Measurements from ENCODE around the gene LGALSL. TPM values are rescaled to one million over a fixed set of nuclear protein-coding genes. Genes with fewer than 3 reads are reported as not detected.

The LGALSL gene
- total RNA-seq, 1 donor from 2014 or later, result 30.2 TPM

DNA sequence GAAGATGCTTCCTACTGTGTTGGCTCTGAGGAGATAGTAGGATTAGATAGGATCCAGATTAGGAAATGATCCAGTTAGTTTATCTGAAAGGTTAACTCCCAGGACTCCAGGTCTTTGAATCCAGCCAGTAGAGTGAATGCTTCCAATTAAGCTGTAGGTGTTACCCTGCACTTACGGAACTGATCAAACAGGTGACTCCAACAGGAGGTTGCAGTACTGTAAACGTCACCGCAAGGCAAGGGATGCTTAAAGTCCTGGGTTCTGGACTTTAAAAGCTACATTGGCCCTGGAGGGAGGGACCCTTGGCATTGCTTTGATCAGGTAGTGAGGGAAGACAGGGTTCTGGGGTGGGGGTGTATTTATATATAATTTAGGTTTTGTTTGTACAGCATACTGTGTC, 5.6 kb downstream of the LGALSL start:
- Mint-ChIP-seq H3K36me3 (ENCODE audit: low read depth, unreplicated experiment) (peaks cover 26% of the 10 kb centered on the region), H3K4me3 (ENCODE audit: unreplicated experiment) (no peak overlapping the region), H3K27ac (ENCODE audit: unreplicated experiment) (no peak overlapping the region), H3K4me1 (ENCODE audit: unreplicated experiment) (peaks cover 15% of the 10 kb centered on the region), H3K27me3 (ENCODE audit: unreplicated experiment) (peaks cover 4% of the 10 kb centered on the region), H3K9me3 (ENCODE audit: unreplicated experiment) (no peaks in the 10 kb centered on the region)
- TF ChIP-seq, protein P1, sequence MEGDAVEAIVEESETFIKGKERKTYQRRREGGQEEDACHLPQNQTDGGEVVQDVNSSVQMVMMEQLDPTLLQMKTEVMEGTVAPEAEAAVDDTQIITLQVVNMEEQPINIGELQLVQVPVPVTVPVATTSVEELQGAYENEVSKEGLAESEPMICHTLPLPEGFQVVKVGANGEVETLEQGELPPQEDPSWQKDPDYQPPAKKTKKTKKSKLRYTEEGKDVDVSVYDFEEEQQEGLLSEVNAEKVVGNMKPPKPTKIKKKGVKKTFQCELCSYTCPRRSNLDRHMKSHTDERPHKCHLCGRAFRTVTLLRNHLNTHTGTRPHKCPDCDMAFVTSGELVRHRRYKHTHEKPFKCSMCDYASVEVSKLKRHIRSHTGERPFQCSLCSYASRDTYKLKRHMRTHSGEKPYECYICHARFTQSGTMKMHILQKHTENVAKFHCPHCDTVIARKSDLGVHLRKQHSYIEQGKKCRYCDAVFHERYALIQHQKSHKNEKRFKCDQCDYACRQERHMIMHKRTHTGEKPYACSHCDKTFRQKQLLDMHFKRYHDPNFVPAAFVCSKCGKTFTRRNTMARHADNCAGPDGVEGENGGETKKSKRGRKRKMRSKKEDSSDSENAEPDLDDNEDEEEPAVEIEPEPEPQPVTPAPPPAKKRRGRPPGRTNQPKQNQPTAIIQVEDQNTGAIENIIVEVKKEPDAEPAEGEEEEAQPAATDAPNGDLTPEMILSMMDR (IDR thresholded peaks at IDR 0.05; ENCODE audit: unreplicated experiment), result no peak
- no peak for DNase-seq (ENCODE audit: low spot score)

DNA sequence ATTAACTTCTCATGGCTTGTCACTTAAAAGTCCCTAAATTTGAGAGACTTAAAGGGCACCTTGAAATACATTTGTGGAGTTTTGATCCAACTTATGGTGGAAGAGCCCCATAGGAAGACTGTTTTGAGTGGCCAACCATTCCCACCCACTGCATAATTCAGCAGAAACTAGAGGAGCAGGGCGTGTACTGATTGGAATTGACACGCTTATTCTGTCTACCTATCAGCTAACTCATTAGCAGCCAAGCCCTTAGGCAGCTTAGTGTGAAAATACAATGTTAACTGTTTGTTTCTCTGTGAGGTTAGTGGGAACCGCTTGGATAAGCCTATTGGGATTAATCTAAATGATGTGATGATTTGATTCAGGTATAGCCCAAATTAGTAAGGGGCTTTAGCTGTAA, 6.4 kb downstream of the LGALSL start:
- peaks cover 21% of the 10 kb centered on the region for H3K36me3 Mint-ChIP-seq (ENCODE audit: low read depth, unreplicated experiment)
- no peak overlapping the region for H3K27ac Mint-ChIP-seq (ENCODE audit: unreplicated experiment)
- peaks cover 10% of the 10 kb centered on the region for H3K4me1 Mint-ChIP-seq (ENCODE audit: unreplicated experiment)

DNA sequence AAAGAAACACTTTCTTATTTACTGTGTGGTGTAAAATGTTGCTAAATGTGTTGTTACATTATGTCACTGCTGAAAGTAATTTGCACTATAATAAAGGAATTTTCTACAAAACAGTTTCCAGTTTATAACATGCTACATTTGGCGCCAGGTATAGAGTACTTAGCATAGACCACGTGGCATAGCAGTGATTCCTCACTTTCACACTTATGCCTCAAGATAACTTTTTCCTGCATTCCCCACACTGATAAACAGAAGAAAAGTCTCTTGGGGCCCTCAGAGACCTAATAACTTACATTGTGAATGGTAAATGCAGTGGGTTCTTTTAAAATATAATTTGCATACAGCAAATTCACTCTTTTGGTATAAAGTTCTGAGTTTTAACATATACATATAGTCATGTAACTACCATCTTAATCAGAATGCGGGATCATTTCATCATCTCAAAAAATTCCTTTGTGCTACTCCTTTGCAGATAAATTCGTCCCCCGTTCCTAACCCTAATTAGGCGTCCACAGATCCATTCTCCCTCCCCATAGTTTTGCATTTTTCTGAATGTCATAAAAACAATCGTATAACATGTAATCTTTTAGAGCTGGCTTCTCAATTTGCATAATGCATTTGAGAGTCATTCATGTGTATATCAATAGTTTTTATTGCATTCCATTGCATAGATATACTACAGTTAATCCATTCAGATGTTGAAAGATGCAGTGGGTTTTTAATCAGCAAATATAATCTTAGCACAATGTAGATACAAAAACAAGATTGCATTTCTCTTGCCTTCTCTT, 7.5 kb downstream of the LGALSL start:
- H3K27ac Mint-ChIP-seq (ENCODE audit: unreplicated experiment), result no peak overlapping the region
- no peaks in the 10 kb centered on the region for H3K27me3 Mint-ChIP-seq (ENCODE audit: unreplicated experiment)
- peaks cover 10% of the 10 kb centered on the region for H3K36me3 Mint-ChIP-seq (ENCODE audit: low read depth, unreplicated experiment)
- TF ChIP-seq, protein P1 (IDR thresholded peaks at IDR 0.05; ENCODE audit: unreplicated experiment), result no peak
- no peak for DNase-seq (ENCODE audit: low spot score)
- no peaks in the 10 kb centered on the region for H3K9me3 Mint-ChIP-seq (ENCODE audit: unreplicated experiment)
- no peaks in the 10 kb centered on the region for H3K4me1 Mint-ChIP-seq (ENCODE audit: unreplicated experiment)
- no peak overlapping the region for H3K4me3 Mint-ChIP-seq (ENCODE audit: unreplicated experiment)

More for the DNA sequence above, 6.4 kb downstream of the LGALSL start:
- DNase-seq (ENCODE audit: low spot score), result no peak
- Mint-ChIP-seq H3K9me3 (ENCODE audit: unreplicated experiment) (no peaks in the 10 kb centered on the region), H3K27me3 (ENCODE audit: unreplicated experiment) (peaks cover under 1% of the 10 kb centered on the region), H3K4me3 (ENCODE audit: unreplicated experiment) (no peak overlapping the region)
- TF ChIP-seq, protein P1 (IDR thresholded peaks at IDR 0.05; ENCODE audit: unreplicated experiment), result no peak

DNA sequence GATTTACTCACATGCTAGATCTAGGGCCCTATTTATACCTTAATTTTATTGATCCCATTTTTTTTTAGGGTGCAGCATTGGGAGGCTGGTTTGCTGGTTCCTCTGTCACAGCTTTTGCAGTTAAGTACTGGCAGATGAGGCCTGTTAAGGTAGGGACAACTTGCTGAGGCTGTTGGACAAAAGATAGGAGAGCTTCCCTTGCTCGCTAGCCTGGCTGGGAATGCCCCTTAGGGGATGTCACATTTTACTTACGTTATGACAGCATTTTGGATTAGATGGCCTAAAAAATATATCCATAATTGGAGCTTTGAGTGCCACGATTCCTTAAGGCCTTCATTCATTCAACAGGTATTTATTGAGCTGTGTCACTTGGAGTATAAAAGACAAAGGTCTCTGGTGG, 8.2 kb downstream of the LGALSL start:
- no peak overlapping the region for H3K27ac Mint-ChIP-seq (ENCODE audit: unreplicated experiment)
- TF ChIP-seq, protein P1 (IDR thresholded peaks at IDR 0.05; ENCODE audit: unreplicated experiment), result no peak
- no peaks in the 10 kb centered on the region for H3K27me3 Mint-ChIP-seq (ENCODE audit: unreplicated experiment)

DNA sequence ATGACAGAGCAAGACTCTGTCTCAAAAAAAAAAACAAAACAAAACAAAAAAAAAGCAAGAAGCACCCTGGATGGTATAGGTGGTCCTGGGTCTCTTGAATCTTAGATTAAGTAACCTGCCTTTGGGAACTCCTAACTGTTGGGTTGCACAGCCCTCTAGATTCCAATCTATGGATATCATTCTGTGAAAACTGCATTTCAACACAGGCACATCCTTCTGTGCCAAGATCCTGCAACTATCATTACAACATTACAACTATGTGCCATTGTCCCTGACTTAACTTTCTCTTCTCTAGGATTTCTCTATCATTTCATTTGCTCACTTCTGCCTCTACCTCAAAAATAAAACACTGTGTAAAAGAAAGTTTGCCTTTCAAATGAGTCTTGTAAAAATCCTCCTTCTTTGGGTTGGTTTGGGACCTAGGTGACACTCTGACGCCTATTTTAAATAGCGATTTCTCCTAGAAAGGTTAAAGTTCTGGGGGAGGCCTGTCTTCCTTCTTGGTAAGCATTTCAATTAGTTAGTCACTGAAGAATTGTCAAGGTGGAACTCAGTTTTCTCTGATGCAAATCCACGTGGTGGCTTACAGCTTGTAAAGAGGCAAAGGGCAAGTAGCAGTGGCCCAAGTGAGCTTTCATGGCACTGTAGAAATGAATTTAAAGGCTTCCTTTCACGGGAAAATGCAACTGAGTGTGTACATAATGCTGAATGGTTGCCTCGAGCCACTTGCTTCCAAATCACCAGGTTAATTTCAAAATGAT, 9.2 kb downstream of the LGALSL start:
- Mint-ChIP-seq H3K27ac (ENCODE audit: unreplicated experiment) (no peak overlapping the region), H3K9me3 (ENCODE audit: unreplicated experiment) (no peaks in the 10 kb centered on the region), H3K4me3 (ENCODE audit: unreplicated experiment) (no peak overlapping the region), H3K27me3 (ENCODE audit: unreplicated experiment) (no peaks in the 10 kb centered on the region), H3K36me3 (ENCODE audit: low read depth, unreplicated experiment) (peaks cover 4% of the 10 kb centered on the region), H3K4me1 (ENCODE audit: unreplicated experiment) (no peaks in the 10 kb centered on the region)
- TF ChIP-seq, protein P1 (IDR thresholded peaks at IDR 0.05; ENCODE audit: unreplicated experiment), result no peak
- DNase-seq (ENCODE audit: low spot score), result no peak

More for the DNA sequence above, 8.2 kb downstream of the LGALSL start:
- DNase-seq (ENCODE audit: low spot score), result no peak
- Mint-ChIP-seq H3K9me3 (ENCODE audit: unreplicated experiment) (no peaks in the 10 kb centered on the region), H3K36me3 (ENCODE audit: low read depth, unreplicated experiment) (peaks cover 9% of the 10 kb centered on the region), H3K4me3 (ENCODE audit: unreplicated experiment) (no peak overlapping the region), H3K4me1 (ENCODE audit: unreplicated experiment) (no peaks in the 10 kb centered on the region)

Data from endothelial cell (in vitro differentiated cells).